ENCODE data around the gene PRKCA.

DNA sequence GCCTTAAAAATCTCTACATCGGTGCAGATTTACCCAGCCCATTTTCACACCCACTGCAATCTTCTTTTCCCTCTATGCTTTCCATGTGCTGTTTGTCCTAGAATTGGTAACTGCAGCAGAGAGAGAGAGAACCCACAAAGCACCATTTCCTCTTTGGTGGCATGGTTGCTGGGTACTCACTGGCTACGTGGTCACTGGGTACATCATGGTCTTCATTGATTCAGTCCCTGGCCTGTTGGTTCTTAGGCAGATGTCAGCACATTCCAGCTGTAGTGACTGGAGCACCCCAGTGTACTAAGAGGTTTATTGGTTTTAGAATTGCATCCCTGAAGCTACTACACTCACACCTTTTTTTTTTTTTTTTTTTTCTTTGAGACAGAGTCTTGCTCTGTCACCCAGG lies 376.4 kb downstream of the PRKCA start:
- TF ChIP-seq CBX1 (IDR thresholded peaks at IDR 0.05; ENCODE audit: low read depth) (no peak), PTBP1 (IDR thresholded peaks at IDR 0.05; ENCODE audit: low read depth, low read length) (no peak)
- TF ChIP-seq, protein P1, sequence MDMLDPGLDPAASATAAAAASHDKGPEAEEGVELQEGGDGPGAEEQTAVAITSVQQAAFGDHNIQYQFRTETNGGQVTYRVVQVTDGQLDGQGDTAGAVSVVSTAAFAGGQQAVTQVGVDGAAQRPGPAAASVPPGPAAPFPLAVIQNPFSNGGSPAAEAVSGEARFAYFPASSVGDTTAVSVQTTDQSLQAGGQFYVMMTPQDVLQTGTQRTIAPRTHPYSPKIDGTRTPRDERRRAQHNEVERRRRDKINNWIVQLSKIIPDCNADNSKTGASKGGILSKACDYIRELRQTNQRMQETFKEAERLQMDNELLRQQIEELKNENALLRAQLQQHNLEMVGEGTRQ (CRISPR knock-in tag; IDR thresholded peaks at IDR 0.05) = no peak

Data from K562 (cell line).